HepG2 (cell line): ENCODE measurements around the gene PCSK7. TPM values are rescaled to one million over a fixed set of nuclear protein-coding genes. Genes with fewer than 3 reads are reported as not detected.

Experiments used
- ATAC-seq: fragments of 200-7000 bp; cut with Tn5 transposase; 3 replicates; pipeline ENCODE4 v1.9.1; 2020; ENCODE audit warnings: mild to moderate bottlenecking, moderate library complexity
- BruUV-seq: library from RNA; stranded (reverse); fragments of 400-500 nt; replicated peaks from 2 replicates; lab custom pipeline; 2021; lab: Mats Ljungman, UMichigan
- CTCF ChIA-PET: fragments of 300-600 bp; formaldehyde crosslinking; extraction: SDS; loops from one replicate; lab custom pipeline; 2021; ENCODE audit warnings: low total read pairs, inconsistent platforms, low intra/inter-chr PET ratio; lab: Yijun Ruan, JAX
- POLR2A ChIA-PET: fragments of 350-600 bp; sonication (Branson Sonifier 250); formaldehyde crosslinking; loops from one replicate; lab custom pipeline; 2020; ENCODE audit warnings: antibody characterized with exemption, inconsistent platforms; lab: Yijun Ruan, JAX
- DNase-seq: peaks from one replicate; pipeline ENCODE4 v3.0.0-alpha.2; 2015; ENCODE audit warnings: low spot score
- FAIRE-seq: peaks from 3 replicates; lab custom pipeline; 2011; peaks lifted over from hg19 to GRCh38; lab: Jason Lieb, UNC
- H2AFZ ChIP-seq: one replicate; pipeline ENCODE4 v1.6.1; 2011; ENCODE audit warnings: low read length, inconsistent platforms
- H3K27ac ChIP-seq: fragments of 300-600 bp; 3 replicates; pipeline ENCODE4 v1.8.0; 2011; ENCODE audit warnings: mixed run types, mild to moderate bottlenecking, mixed read lengths, low read length, inconsistent platforms; ENCODE audit not compliant: insufficient read depth; ENCODE audit errors: extremely low read length
- H3K27me3 ChIP-seq, 2 experiments: fragments of 200-600 bp in 1 of 2; 2 replicates in 1 of 2; 3 replicates in 1 of 2; pipeline versions ENCODE4 v1.6.0 to v1.8.0; 2011; ENCODE audit warnings: low read length in 2 of 2, mild to moderate bottlenecking in 2 of 2, moderate library complexity in 2 of 2, inconsistent platforms in 1 of 2; ENCODE audit not compliant: insufficient read depth in 2 of 2, control insufficient read depth in 1 of 2
- H3K36me3 ChIP-seq, 2 experiments: fragments of 200-600 bp in 1 of 2; replicated peaks in 1 of 2; 2 replicates in 1 of 2; 3 replicates in 1 of 2; pipeline versions ENCODE4 v1.5.1 to v1.8.0; 2011; ENCODE audit warnings: low read length in 2 of 2, inconsistent platforms in 1 of 2; ENCODE audit not compliant: insufficient read depth in 2 of 2, control insufficient read depth in 1 of 2
- H3K4me1 ChIP-seq: 2 replicates; pipeline ENCODE4 v1.5.1; 2012; ENCODE audit warnings: low read length, inconsistent platforms; ENCODE audit not compliant: insufficient read depth
- H3K4me2 ChIP-seq: 2 replicates; pipeline ENCODE4 v1.6.0; 2011; ENCODE audit warnings: low read depth, low read length, inconsistent platforms
- H3K4me3 ChIP-seq, 3 experiments: fragments of 200-600 bp in 1 of 3; sonication (generic), shearing (Covaris generic) in 1 of 3; replicated peaks in 1 of 3; 2 replicates each; pipeline ENCODE4 v1.5.1; 2011 to 2016; ENCODE audit warnings: low read length in 3 of 3, inconsistent platforms in 2 of 3, low read depth in 2 of 3, mild to moderate bottlenecking in 2 of 3, control low read depth in 1 of 3, mixed read lengths in 1 of 3; ENCODE audit not compliant: insufficient read depth in 1 of 3
- H3K79me2 ChIP-seq: one replicate; pipeline ENCODE4 v1.6.1; 2011; ENCODE audit warnings: low read length, inconsistent platforms; ENCODE audit not compliant: insufficient read depth
- H3K9ac ChIP-seq: 2 replicates; pipeline ENCODE4 v1.6.0; 2011; ENCODE audit warnings: mild to moderate bottlenecking, low read depth, low read length, inconsistent platforms; ENCODE audit not compliant: insufficient read depth
- H3K9me3 ChIP-seq: 2 replicates; pipeline ENCODE4 v1.5.1; 2012; ENCODE audit warnings: mild to moderate bottlenecking, low read length
- H4K20me1 ChIP-seq: 2 replicates; pipeline ENCODE4 v1.6.0; 2011; ENCODE audit warnings: inconsistent platforms, mild to moderate bottlenecking, low read length, moderate library complexity; ENCODE audit not compliant: insufficient read depth
- CSRNP2 ChIP-seq: sonication (generic); formaldehyde crosslinking; conservative IDR thresholded peaks from 2 replicates; pipeline ENCODE4 v1.8.0; 2022; ENCODE audit warnings: low read depth, missing genetic modification reagents
- EED ChIP-seq: sonication (generic); formaldehyde crosslinking; IDR thresholded peaks from 2 replicates; pipeline ENCODE4 v1.5.0; 2020; ENCODE audit warnings: mild to moderate bottlenecking, missing genetic modification reagents
- MIER3 ChIP-seq: IDR thresholded peaks from 2 replicates; pipeline ENCODE4 v1.6.1; 2016; ENCODE audit warnings: missing compliant biosample characterization, borderline replicate concordance
- MXI1 ChIP-seq: IDR thresholded peaks from 3 replicates; pipeline ENCODE4 v1.6.1; 2012; ENCODE audit warnings: low read depth, low read length, inconsistent platforms, borderline replicate concordance
- NAIF1 ChIP-seq: sonication (generic); formaldehyde crosslinking; IDR thresholded peaks from 2 replicates; pipeline ENCODE4 v1.5.0; 2020; ENCODE audit warnings: mild to moderate bottlenecking, missing genetic modification reagents, borderline replicate concordance
- THYN1 ChIP-seq: sonication (generic); formaldehyde crosslinking; IDR thresholded peaks from 2 replicates; pipeline ENCODE4 v1.8.1; 2023; ENCODE audit warnings: low read depth, mild to moderate bottlenecking, moderate library complexity, missing genetic modification reagents, borderline replicate concordance
- ZBTB21 ChIP-seq: sonication (generic); formaldehyde crosslinking; IDR thresholded peaks from 2 replicates; pipeline ENCODE4 v1.4.0; 2020; ENCODE audit warnings: missing genetic modification reagents
- ZNF326 ChIP-seq: sonication (generic); formaldehyde crosslinking; IDR thresholded peaks from 2 replicates; pipeline ENCODE4 v1.4.0; 2020; ENCODE audit warnings: missing genetic modification reagents, borderline replicate concordance
- ZNF607 ChIP-seq: sonication (generic); formaldehyde crosslinking; IDR thresholded peaks from 2 replicates; pipeline ENCODE4 v1.5.1; 2020; ENCODE audit warnings: missing genetic modification reagents, mild to moderate bottlenecking, borderline replicate concordance
- ZSCAN9 ChIP-seq: IDR thresholded peaks from 2 replicates; pipeline ENCODE4 v1.6.1; 2016; ENCODE audit warnings: borderline replicate concordance
- WGBS: methylation state at CpG from one replicate; pipeline ENCODE4 v1.1.6; 2017; ENCODE audit warnings: low lambda C conversion rate; 5-methylcytosine and 5-hydroxymethylcytosine counted together
- in situ Hi-C: cut with HindIII; loops from 2 replicates; pipeline ENCODE4 v1.10.0; 2017; ENCODE audit warnings: low pct_unique_long_range_greater_than_20kb; ENCODE audit not compliant: extremely low pct_ligation_motif_present
- intact Hi-C: fragments of 100-400 bp; cut with micrococcal nuclease; formaldehyde crosslinking; loops from one replicate; pipeline ENCODE4 v1.10.0; 2022; ENCODE audit not compliant: unreplicated experiment
- polyA plus RNA-seq, 8 experiments: library from polyadenylated mRNA; depleted of rRNA in 3 of 8; stranded (reverse) in 7 of 8; unstranded in 1 of 8; fragments of >200 nt; fragmentation: Illumina TruSeq in 4 of 8; extraction: Trizol in 4 of 8; gene quantifications; 2 replicates each; pipeline versions ENCODE4 v1.2.1 to v1.2.3, GENCODE V29; 2011 to 2016; ENCODE audit warnings: low read depth in 4 of 8, missing spikeins in 1 of 8, mixed read lengths in 1 of 8; ENCODE audit not compliant: insufficient read depth in 1 of 8
- total RNA-seq, 5 experiments: library from RNA; depleted of rRNA; stranded (reverse); fragments of >200 nt; fragmentation: Illumina TruSeq; extraction: Trizol; gene quantifications; 2 replicates each; pipeline ENCODE4 v1.2.3, GENCODE V29; 2016; ENCODE audit warnings: low read depth in 1 of 5
- TF ChIP-seq, protein P1 (sequence below): sonication (generic); formaldehyde crosslinking; IDR thresholded peaks from 2 replicates; pipeline ENCODE4 v1.4.0; 2020; ENCODE audit warnings: missing genetic modification reagents
- TF ChIP-seq, protein P2 (sequence below): sonication (generic); formaldehyde crosslinking; IDR thresholded peaks from 2 replicates; pipeline ENCODE4 v1.4.0; 2020; ENCODE audit warnings: missing genetic modification reagents, mild to moderate bottlenecking, borderline replicate concordance
- TF ChIP-seq, protein P3 (sequence below): sonication (generic); formaldehyde crosslinking; IDR thresholded peaks from 2 replicates; pipeline ENCODE4 v1.4.0; 2020; ENCODE audit warnings: missing genetic modification reagents; ENCODE audit errors: not compliant biosample characterization
- TF ChIP-seq, protein P4 (sequence below), 2 experiments: IDR thresholded peaks; 2 replicates each; pipeline ENCODE4 v1.6.1; 2011 to 2012; ENCODE audit warnings: low read length in 2 of 2, borderline replicate concordance in 1 of 2, low read depth in 1 of 2, mild to moderate bottlenecking in 1 of 2, moderate library complexity in 1 of 2

Gene PCSK7
- total and polyA plus RNA-seq, 2 of the 13 experiments (the other 11 are each of a cell fraction or from before 2014, with no cell fraction given), result 13.4 to 13.8 TPM

GRCh38 chr11:117180020-117180419, 51.9 kb downstream of the PCSK7 start:
- ATAC-seq, result peak; percentile 0; the same call in 1 of the 3 replicates
- H3K4me1 ChIP-seq, result peaks cover 48% of the 10 kb centered on the region
- BruUV-seq, result TSS peak; percentile 53
- H3K27me3 ChIP-seq, result no peaks in the 10 kb centered on the region; a peak in 1 of 5 replicates
- peak overlapping the region; percentile 82 to 97 (median 83) for H3K4me3 ChIP-seq
- peak overlapping the region; percentile 83 for H2AFZ ChIP-seq
- intact Hi-C loops, result no loop called here
- CTCF ChIA-PET, result interaction anchor here (1.6 to 1.9 kb wide), 2 partner anchors 47 to 52 kb away, joined by 7 to 32 read pairs; partner anchors contain the start of genes PCSK7 and RNF214
- in situ Hi-C loops, result loop anchor here (5.0 kb wide), 1 partner anchor 42 kb away; no protein-coding TSS in a partner anchor
- H3K27ac ChIP-seq, result peak overlapping the region; percentile 73
- no peaks in the 10 kb centered on the region; the same call in 1 of the 2 replicates for H4K20me1 ChIP-seq
- H3K4me2 ChIP-seq, result peak overlapping the region; percentile 90
- POLR2A ChIA-PET, result interaction anchor here (0.8 to 2.4 kb wide), 4 partner anchors 19 to 388 kb away, joined by 3 to 41 read pairs (median 4); partner anchors contain the start of genes APOA1, APOA5, PAFAH1B2 and TAGLN
- FAIRE-seq, result peak; percentile 51
- no peak for DNase-seq
- H3K9me3 ChIP-seq, result no peaks in the 10 kb centered on the region
- H3K79me2 ChIP-seq, result peaks cover 6% of the 10 kb centered on the region
- H3K36me3 ChIP-seq, result peaks cover 3 to 12% of the 10 kb centered on the region in 2 experiments; a peak in 4 of 5 replicates
- WGBS, result 2% methylated on average over 4 of the region's 4 CpGs
- peak overlapping the region; percentile 79 for H3K9ac ChIP-seq
- TF ChIP-seq, protein P1, sequence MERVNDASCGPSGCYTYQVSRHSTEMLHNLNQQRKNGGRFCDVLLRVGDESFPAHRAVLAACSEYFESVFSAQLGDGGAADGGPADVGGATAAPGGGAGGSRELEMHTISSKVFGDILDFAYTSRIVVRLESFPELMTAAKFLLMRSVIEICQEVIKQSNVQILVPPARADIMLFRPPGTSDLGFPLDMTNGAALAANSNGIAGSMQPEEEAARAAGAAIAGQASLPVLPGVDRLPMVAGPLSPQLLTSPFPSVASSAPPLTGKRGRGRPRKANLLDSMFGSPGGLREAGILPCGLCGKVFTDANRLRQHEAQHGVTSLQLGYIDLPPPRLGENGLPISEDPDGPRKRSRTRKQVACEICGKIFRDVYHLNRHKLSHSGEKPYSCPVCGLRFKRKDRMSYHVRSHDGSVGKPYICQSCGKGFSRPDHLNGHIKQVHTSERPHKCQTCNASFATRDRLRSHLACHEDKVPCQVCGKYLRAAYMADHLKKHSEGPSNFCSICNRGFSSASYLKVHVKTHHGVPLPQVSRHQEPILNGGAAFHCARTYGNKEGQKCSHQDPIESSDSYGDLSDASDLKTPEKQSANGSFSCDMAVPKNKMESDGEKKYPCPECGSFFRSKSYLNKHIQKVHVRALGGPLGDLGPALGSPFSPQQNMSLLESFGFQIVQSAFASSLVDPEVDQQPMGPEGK (CRISPR knock-in tag), result no peak
- TF ChIP-seq ZBTB21 (CRISPR knock-in tag) (no peak), ZSCAN9 (CRISPR knock-in tag) (no peak), MXI1 (no peak), ZNF607 (CRISPR knock-in tag) (no peak), ZNF326 (CRISPR knock-in tag) (no peak), CSRNP2 (CRISPR knock-in tag) (no peak), MIER3 (CRISPR knock-in tag) (no peak), EED (CRISPR knock-in tag) (no peak), NAIF1 (CRISPR knock-in tag) (0 out of 2 replicates have a peak, but pooled peaks have one; percentile 6), THYN1 (no peak)
- TF ChIP-seq, protein P2, sequence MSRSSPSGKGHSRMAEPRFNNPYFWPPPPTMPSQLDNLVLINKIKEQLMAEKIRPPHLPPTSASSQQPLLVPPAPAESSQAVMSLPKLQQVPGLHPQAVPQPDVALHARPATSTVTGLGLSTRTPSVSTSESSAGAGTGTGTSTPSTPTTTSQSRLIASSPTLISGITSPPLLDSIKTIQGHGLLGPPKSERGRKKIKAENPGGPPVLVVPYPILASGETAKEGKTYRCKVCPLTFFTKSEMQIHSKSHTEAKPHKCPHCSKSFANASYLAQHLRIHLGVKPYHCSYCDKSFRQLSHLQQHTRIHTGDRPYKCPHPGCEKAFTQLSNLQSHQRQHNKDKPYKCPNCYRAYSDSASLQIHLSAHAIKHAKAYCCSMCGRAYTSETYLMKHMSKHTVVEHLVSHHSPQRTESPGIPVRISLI (CRISPR knock-in tag), result peak; percentile 63; the same call in 1 of the 2 replicates
- TF ChIP-seq, protein P3, sequence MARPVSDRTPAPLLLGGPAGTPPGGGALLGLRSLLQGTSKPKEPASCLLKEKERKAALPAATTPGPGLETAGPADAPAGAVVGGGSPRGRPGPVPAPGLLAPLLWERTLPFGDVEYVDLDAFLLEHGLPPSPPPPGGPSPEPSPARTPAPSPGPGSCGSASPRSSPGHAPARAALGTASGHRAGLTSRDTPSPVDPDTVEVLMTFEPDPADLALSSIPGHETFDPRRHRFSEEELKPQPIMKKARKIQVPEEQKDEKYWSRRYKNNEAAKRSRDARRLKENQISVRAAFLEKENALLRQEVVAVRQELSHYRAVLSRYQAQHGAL (CRISPR knock-in tag), result no peak
- TF ChIP-seq, protein P4, sequence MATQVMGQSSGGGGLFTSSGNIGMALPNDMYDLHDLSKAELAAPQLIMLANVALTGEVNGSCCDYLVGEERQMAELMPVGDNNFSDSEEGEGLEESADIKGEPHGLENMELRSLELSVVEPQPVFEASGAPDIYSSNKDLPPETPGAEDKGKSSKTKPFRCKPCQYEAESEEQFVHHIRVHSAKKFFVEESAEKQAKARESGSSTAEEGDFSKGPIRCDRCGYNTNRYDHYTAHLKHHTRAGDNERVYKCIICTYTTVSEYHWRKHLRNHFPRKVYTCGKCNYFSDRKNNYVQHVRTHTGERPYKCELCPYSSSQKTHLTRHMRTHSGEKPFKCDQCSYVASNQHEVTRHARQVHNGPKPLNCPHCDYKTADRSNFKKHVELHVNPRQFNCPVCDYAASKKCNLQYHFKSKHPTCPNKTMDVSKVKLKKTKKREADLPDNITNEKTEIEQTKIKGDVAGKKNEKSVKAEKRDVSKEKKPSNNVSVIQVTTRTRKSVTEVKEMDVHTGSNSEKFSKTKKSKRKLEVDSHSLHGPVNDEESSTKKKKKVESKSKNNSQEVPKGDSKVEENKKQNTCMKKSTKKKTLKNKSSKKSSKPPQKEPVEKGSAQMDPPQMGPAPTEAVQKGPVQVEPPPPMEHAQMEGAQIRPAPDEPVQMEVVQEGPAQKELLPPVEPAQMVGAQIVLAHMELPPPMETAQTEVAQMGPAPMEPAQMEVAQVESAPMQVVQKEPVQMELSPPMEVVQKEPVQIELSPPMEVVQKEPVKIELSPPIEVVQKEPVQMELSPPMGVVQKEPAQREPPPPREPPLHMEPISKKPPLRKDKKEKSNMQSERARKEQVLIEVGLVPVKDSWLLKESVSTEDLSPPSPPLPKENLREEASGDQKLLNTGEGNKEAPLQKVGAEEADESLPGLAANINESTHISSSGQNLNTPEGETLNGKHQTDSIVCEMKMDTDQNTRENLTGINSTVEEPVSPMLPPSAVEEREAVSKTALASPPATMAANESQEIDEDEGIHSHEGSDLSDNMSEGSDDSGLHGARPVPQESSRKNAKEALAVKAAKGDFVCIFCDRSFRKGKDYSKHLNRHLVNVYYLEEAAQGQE (IDR thresholded peaks at IDR 0.05; ENCODE audit: borderline replicate concordance in 1 of 2, low read depth in 1 of 2, low read length in 2 of 2), result no peak
